DOHH2 (cell line): ENCODE measurements around the gene PRG2.

Experiments
- CTCF ChIP-seq: fragments of 200-600 bp; sonication (generic); IDR thresholded peaks from one replicate; pipeline ENCODE4 v1.5.1; 2014; ENCODE audit warnings: antibody characterized with exemption, mild to moderate bottlenecking, low read depth, low read length; ENCODE audit not compliant: poor library complexity, severe bottlenecking
- EZH2phosphoT487 ChIP-seq: fragments of 200-600 bp; sonication (generic); IDR thresholded peaks from 2 replicates; pipeline ENCODE4 v1.6.1; 2017; ENCODE audit warnings: borderline replicate concordance, mild to moderate bottlenecking, antibody characterized with exemption, low read length, moderate library complexity, mixed read lengths

GRCh38 chr11:57347336-57347735 is 43.1 kb downstream of the PRG2 start:
- no peak for TF ChIP-seq CTCF
- no peak for TF ChIP-seq EZH2phosphoT487
